ENCODE data around the gene CHRNA4.

Gene CHRNA4

GRCh38 chr20:63360850-63361518 lies at the start of gene CHRNA4:
Gene CHRNA4 (minus strand): TSS chr20:63361349. CDS start chr20:63361165, 184 bp downstream.
- DNase-seq (ENCODE audit: low spot score), result peak; percentile 66

- DNase-seq (ENCODE audit: low spot score), result no peak
These were observed 48.8 kb upstream of the CHRNA4 start for GRCh38 chr20:63409834-63410435.

GRCh38 chr20:63409066-63409833 lies 48.1 kb upstream of the CHRNA4 start:
- no peak for DNase-seq (ENCODE audit: low spot score)

- DNase-seq (ENCODE audit: low spot score), result no peak
These were observed 47.5 kb upstream of the CHRNA4 start for GRCh38 chr20:63408684-63409046.

- no peak for DNase-seq (ENCODE audit: low spot score)
These were observed 47.0 kb upstream of the CHRNA4 start for GRCh38 chr20:63407928-63408683.

- DNase-seq (ENCODE audit: low spot score), result no peak
These were observed 45.6 kb upstream of the CHRNA4 start for GRCh38 chr20:63406617-63407245.

- DNase-seq (ENCODE audit: low spot score), result no peak
These were observed 44.9 kb upstream of the CHRNA4 start for GRCh38 chr20:63406011-63406410.

- no peak for DNase-seq (ENCODE audit: low spot score)
These were observed 44.1 kb upstream of the CHRNA4 start for GRCh38 chr20:63405102-63405730.

- no peak for DNase-seq (ENCODE audit: low spot score)
These were observed 43.3 kb upstream of the CHRNA4 start for GRCh38 chr20:63404129-63405085.

GRCh38 chr20:63403403-63404105 lies 42.4 kb upstream of the CHRNA4 start:
- no peak for DNase-seq (ENCODE audit: low spot score)

- DNase-seq (ENCODE audit: low spot score), result no peak
These were observed 41.7 kb upstream of the CHRNA4 start for GRCh38 chr20:63402860-63403220.

- DNase-seq (ENCODE audit: low spot score), result no peak
These were observed 41.2 kb upstream of the CHRNA4 start for GRCh38 chr20:63402181-63402859.

- no peak for DNase-seq (ENCODE audit: low spot score)
These were observed 40.4 kb upstream of the CHRNA4 start for GRCh38 chr20:63401384-63402110.

GRCh38 chr20:63400486-63401210 lies 39.5 kb upstream of the CHRNA4 start:
- DNase-seq (ENCODE audit: low spot score), result no peak

GRCh38 chr20:63399596-63400375 lies 38.6 kb upstream of the CHRNA4 start:
- DNase-seq (ENCODE audit: low spot score), result no peak

GRCh38 chr20:63398744-63399514 lies 37.8 kb upstream of the CHRNA4 start:
- no peak for DNase-seq (ENCODE audit: low spot score)
